CD4-positive, alpha-beta T cell (primary cell): ENCODE data around the gene CCNI. TPM values are rescaled to one million over a fixed set of nuclear protein-coding genes. Genes with fewer than 3 reads are reported as not detected.

Experiments
- ATAC-seq: fragments of 200-7000 bp; cut with Tn5 transposase; one replicate; pipeline ENCODE4 v1.10.0; 2022; ENCODE audit warnings: mild to moderate bottlenecking; ENCODE audit not compliant: poor library complexity
- CTCF ChIA-PET: fragments of 350-600 bp; sonication (Branson Sonifier 250); formaldehyde crosslinking; loops from one replicate; lab custom pipeline; 2021; ENCODE audit warnings: antibody characterized with exemption, inconsistent platforms; lab: Charles Lee
- POLR2A ChIA-PET: fragments of 350-600 bp; sonication (Branson Sonifier 250); formaldehyde crosslinking; loops from one replicate; lab custom pipeline; 2021; ENCODE audit warnings: antibody characterized with exemption, inconsistent platforms; lab: Charles Lee
- DNase-seq, 14 experiments: peaks; one replicate each; pipeline ENCODE4 v3.0.0-alpha.2; 2013 to 2020; ENCODE audit warnings: mixed read lengths in 2 of 14
- H3K27ac ChIP-seq, 2 donors: one replicate each; pipeline versions ENCODE4 v1.5.1 to v1.7.0; 2013; ENCODE audit warnings: low read length in 2 of 2, low read depth in 1 of 2, mild to moderate bottlenecking in 1 of 2
- H3K27me3 ChIP-seq, 2 experiments: 1 replicate in 1 of 2; 2 replicates in 1 of 2; pipeline versions ENCODE4 v1.6.1 to v1.7.0; 2013; ENCODE audit warnings: low read length in 2 of 2, control low read depth in 1 of 2, mild to moderate bottlenecking in 1 of 2, moderate library complexity in 1 of 2; ENCODE audit not compliant: insufficient read depth in 2 of 2, control insufficient read depth in 1 of 2
- H3K36me3 ChIP-seq: one replicate; pipeline ENCODE4 v1.6.1; 2013; ENCODE audit warnings: low read length, control low read depth; ENCODE audit not compliant: insufficient read depth
- H3K4me1 ChIP-seq: one replicate; pipeline ENCODE4 v1.6.1; 2013; ENCODE audit warnings: low read length, control low read depth; ENCODE audit not compliant: insufficient read depth
- H3K4me3 ChIP-seq: one replicate; pipeline ENCODE4 v1.5.1; 2013; ENCODE audit warnings: mild to moderate bottlenecking, low read length, moderate library complexity
- H3K9me3 ChIP-seq, 2 experiments: 1 replicate in 1 of 2; 2 replicates in 1 of 2; pipeline versions ENCODE4 v1.6.1 to v1.7.0; 2013; ENCODE audit warnings: low read length in 2 of 2, mild to moderate bottlenecking in 2 of 2, control low read depth in 1 of 2, moderate library complexity in 1 of 2; ENCODE audit not compliant: control insufficient read depth in 1 of 2, insufficient read depth in 1 of 2
- H3K27ac Mint-ChIP-seq: one replicate; pipeline ENCODE4 v1.8.0; 2020; ENCODE audit warnings: mixed read lengths
- H3K27me3 Mint-ChIP-seq: one replicate; pipeline ENCODE4 v1.8.0; 2021; ENCODE audit warnings: mixed read lengths
- H3K36me3 Mint-ChIP-seq: one replicate; pipeline ENCODE4 v1.8.0; 2021; ENCODE audit warnings: low read depth, mixed read lengths
- H3K4me1 Mint-ChIP-seq: one replicate; pipeline ENCODE4 v1.8.0; 2021; ENCODE audit warnings: low read depth, mixed read lengths
- H3K4me3 Mint-ChIP-seq: one replicate; pipeline ENCODE4 v1.8.0; 2020; ENCODE audit warnings: mild to moderate bottlenecking, mixed read lengths
- H3K9me3 Mint-ChIP-seq: one replicate; pipeline ENCODE4 v1.8.0; 2020; ENCODE audit warnings: mixed read lengths
- intact Hi-C, 2 experiments: fragments of 100-400 bp; cut with DNase I in 1 of 2; cut with micrococcal nuclease in 1 of 2; formaldehyde crosslinking; loops; one replicate each; pipeline versions ENCODE4 v1.15.1 to v1.9.0; 2023 to 2025; cut with DNase I, micrococcal nuclease
- total RNA-seq, 174 experiments: library from RNA in 2 of 174; stranded (reverse) in 2 of 174; gene quantifications; one replicate each; pipeline ENCODE4 v1.2.3 and lab custom pipeline; 2021 to 2026
- TF ChIP-seq, protein P1 (sequence below): fragments of 200-600 bp; IDR thresholded peaks from one replicate; pipeline ENCODE4 v1.8.0; 2022; ENCODE audit warnings: antibody characterized with exemption, mild to moderate bottlenecking

CCNI gene
- total RNA-seq, 2 experiments from 2014 or later = 385 to 418 TPM

DNA sequence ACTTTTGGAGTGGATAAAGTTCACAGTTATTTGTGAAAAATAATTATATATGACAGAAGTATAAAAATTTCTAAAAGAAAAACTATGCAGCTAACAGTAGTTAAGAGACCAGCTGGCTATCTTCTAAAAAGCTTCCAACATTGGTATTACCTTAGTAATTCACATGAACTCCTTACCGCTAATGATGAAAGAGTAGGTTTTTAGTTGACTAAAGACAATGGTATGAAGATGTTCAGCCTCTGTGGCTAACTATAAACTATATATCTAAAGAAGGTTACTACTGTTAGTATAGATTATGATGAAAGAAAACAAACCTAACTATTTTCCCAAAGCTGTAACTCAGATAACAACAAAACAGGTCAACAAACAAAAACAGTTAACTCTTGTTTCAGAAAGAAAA lies 10.4 kb downstream of the CCNI start:
- no peaks in the 10 kb centered on the region for H3K9me3 Mint-ChIP-seq
- Histone ChIP-seq H3K9me3 (no peaks in the 10 kb centered on the region), H3K27ac (no peak overlapping the region), H3K36me3 (peaks cover 63% of the 10 kb centered on the region), H3K27me3 (no peaks in the 10 kb centered on the region), H3K4me3 (no peak overlapping the region), H3K4me1 (peaks cover 12% of the 10 kb centered on the region)
- no peak for ATAC-seq
- peaks cover 84% of the 10 kb centered on the region for H3K36me3 Mint-ChIP-seq
- TF ChIP-seq, protein P1, sequence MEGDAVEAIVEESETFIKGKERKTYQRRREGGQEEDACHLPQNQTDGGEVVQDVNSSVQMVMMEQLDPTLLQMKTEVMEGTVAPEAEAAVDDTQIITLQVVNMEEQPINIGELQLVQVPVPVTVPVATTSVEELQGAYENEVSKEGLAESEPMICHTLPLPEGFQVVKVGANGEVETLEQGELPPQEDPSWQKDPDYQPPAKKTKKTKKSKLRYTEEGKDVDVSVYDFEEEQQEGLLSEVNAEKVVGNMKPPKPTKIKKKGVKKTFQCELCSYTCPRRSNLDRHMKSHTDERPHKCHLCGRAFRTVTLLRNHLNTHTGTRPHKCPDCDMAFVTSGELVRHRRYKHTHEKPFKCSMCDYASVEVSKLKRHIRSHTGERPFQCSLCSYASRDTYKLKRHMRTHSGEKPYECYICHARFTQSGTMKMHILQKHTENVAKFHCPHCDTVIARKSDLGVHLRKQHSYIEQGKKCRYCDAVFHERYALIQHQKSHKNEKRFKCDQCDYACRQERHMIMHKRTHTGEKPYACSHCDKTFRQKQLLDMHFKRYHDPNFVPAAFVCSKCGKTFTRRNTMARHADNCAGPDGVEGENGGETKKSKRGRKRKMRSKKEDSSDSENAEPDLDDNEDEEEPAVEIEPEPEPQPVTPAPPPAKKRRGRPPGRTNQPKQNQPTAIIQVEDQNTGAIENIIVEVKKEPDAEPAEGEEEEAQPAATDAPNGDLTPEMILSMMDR = no peak
- H3K27me3 Mint-ChIP-seq = no peaks in the 10 kb centered on the region
- H3K27ac Mint-ChIP-seq = peak overlapping the region; percentile 51
- H3K4me3 Mint-ChIP-seq = no peak overlapping the region
- intact Hi-C loops = no loop called here
- no peak for DNase-seq
- POLR2A ChIA-PET = interaction anchor here (1.1 to 1.2 kb wide), 3 partner anchors 10 to 20 kb away, joined by 3 to 6 read pairs (median 3); no protein-coding TSS in a partner anchor
- CTCF ChIA-PET = interaction anchor here (0.8 to 0.9 kb wide), 2 partner anchors 9 to 13 kb away, joined by 3 read pairs; no protein-coding TSS in a partner anchor
- peaks cover 50% of the 10 kb centered on the region for H3K4me1 Mint-ChIP-seq

DNA sequence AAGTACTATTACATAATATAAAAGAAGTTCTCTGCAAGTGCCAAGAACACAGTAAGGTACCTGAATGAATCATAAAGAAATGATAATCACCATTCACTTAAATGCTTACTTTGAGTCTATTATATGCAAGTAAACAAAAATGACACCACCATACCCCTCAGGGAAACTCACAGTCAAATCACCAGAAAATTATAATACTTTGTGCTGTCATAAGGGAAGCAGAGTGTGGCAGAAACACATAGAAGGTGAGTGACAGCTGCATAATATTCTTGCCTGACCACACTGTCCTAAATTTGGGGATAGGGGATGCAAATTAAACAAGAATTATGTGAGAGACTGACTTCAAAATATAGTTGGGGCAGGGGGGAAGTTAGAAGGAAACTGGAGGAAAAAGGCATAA lies 12.9 kb downstream of the CCNI start:
- DNase-seq (no peak), ATAC-seq (no peak)
- Mint-ChIP-seq H3K36me3 (peaks cover 89% of the 10 kb centered on the region), H3K9me3 (no peaks in the 10 kb centered on the region), H3K27ac (peak overlapping the region; percentile 5), H3K27me3 (no peaks in the 10 kb centered on the region), H3K4me3 (no peak overlapping the region), H3K4me1 (peaks cover 38% of the 10 kb centered on the region)
- POLR2A ChIA-PET = interaction anchor here (1.1 kb wide), 1 partner anchor 12 kb away, joined by 3 read pairs; no protein-coding TSS in a partner anchor
- H3K9me3 ChIP-seq = no peaks in the 10 kb centered on the region
- no peak overlapping the region for H3K27ac ChIP-seq
- H3K27me3 ChIP-seq = no peaks in the 10 kb centered on the region
- CTCF ChIA-PET = interaction anchor here (0.7 to 1.1 kb wide), 3 partner anchors 18 to 161 kb away, joined by 3 to 5 read pairs (median 3); no protein-coding TSS in a partner anchor
- no peak overlapping the region for H3K4me3 ChIP-seq
- TF ChIP-seq, protein P1 = no peak
- H3K4me1 ChIP-seq = peaks cover 4% of the 10 kb centered on the region
- H3K36me3 ChIP-seq = peaks cover 85% of the 10 kb centered on the region
- intact Hi-C loops = no loop called here

DNA sequence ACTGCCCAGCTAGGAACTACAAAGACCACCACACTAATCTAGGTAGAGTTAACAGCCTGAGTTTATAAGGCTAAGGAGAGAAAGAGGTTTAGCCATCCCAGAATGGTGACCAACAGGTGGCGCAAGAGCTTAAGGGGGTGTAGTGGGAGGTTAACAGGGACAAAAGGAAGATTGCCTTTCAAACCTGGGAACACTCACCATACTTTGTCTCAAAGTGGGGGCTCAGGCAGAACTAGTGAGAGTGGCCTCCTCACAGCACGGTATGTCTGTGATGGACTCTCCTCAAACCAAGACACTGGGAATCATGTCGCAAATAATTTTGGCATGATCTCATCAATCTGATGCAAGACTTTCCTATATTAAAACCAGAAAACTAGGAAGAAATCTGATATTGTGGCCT lies 23.4 kb downstream of the CCNI start:
- H3K36me3 ChIP-seq = peaks cover 87% of the 10 kb centered on the region
- H3K27ac Mint-ChIP-seq = peak overlapping the region; percentile 56
- no peak overlapping the region for H3K4me3 Mint-ChIP-seq
- ChIA-PET CTCF (interaction anchor here (0.7 to 2.0 kb wide), 13 partner anchors 13 to 151 kb away, joined by 3 to 8 read pairs (median 3); no protein-coding TSS in a partner anchor), POLR2A (no interaction called here)
- no peak overlapping the region for H3K4me3 ChIP-seq
- H3K36me3 Mint-ChIP-seq = peaks cover 95% of the 10 kb centered on the region
- DNase-seq (peak; percentile 35 to 77 (median 60)), ATAC-seq (peak; percentile 54)
- no peaks in the 10 kb centered on the region for H3K4me1 ChIP-seq
- H3K27me3 Mint-ChIP-seq = no peaks in the 10 kb centered on the region
- no peaks in the 10 kb centered on the region for H3K9me3 ChIP-seq
- H3K9me3 Mint-ChIP-seq = no peaks in the 10 kb centered on the region
- no peaks in the 10 kb centered on the region for H3K27me3 ChIP-seq
- H3K4me1 Mint-ChIP-seq = peaks cover 8% of the 10 kb centered on the region
- TF ChIP-seq, protein P1 = peak; percentile 29
- intact Hi-C loops = loop anchor here in 1 of 2 experiments (2.0 to 5.0 kb wide), 2 partner anchors 18 to 105 kb away; partner anchors contain the start of gene CCNG2
- H3K27ac ChIP-seq = no peak overlapping the region
